HUES64 (cell line): ENCODE measurements around the gene FOXJ3.

Experiments used
- H3K27ac ChIP-seq: 2 replicates; pipeline ENCODE4 v1.7.0; 2013; ENCODE audit warnings: low read depth, low read length, inconsistent platforms
- H3K27me3 ChIP-seq: 2 replicates; pipeline ENCODE4 v1.6.1; 2013; ENCODE audit warnings: mild to moderate bottlenecking, low read length; ENCODE audit not compliant: insufficient read depth
- H3K36me3 ChIP-seq: 2 replicates; pipeline ENCODE4 v1.6.1; 2013; ENCODE audit warnings: mild to moderate bottlenecking, low read length; ENCODE audit not compliant: insufficient read depth
- H3K4me1 ChIP-seq: 2 replicates; pipeline ENCODE4 v1.6.1; 2013; ENCODE audit warnings: mild to moderate bottlenecking, low read length, moderate library complexity; ENCODE audit not compliant: insufficient read depth
- H3K4me3 ChIP-seq: 2 replicates; pipeline ENCODE4 v1.5.1; 2013; ENCODE audit warnings: mild to moderate bottlenecking, low read length, moderate library complexity
- H3K9ac ChIP-seq: 2 replicates; pipeline ENCODE4 v1.6.1; 2013; ENCODE audit warnings: mild to moderate bottlenecking, low read depth, low read length
- H3K9me3 ChIP-seq: 2 replicates; pipeline ENCODE4 v1.6.1; 2013; ENCODE audit warnings: low read depth, low read length; ENCODE audit not compliant: insufficient read depth
- whole genome bisulfite sequencing: fragments of 150-250, 120-280 bp; methylation state at CpG from one replicate; pipeline ENCODE4 v1.1.7; 2013; ENCODE audit warnings: missing lambda C conversion rate; 5-methylcytosine and 5-hydroxymethylcytosine counted together

FOXJ3 gene

GRCh38 chr1:42173961-42174735, 160.9 kb downstream of the FOXJ3 start:
- Histone ChIP-seq H3K36me3 (0 out of 2 replicates have a peak, but pooled peaks cover 5% of the 10 kb centered on the region), H3K27me3 (no peaks in the 10 kb centered on the region), H3K27ac (no peak overlapping the region), H3K9me3 (no peaks in the 10 kb centered on the region), H3K4me3 (no peak overlapping the region), H3K4me1 (peaks cover 7% of the 10 kb centered on the region; the same call in 1 of the 2 replicates), H3K9ac (no peak overlapping the region)
- 95% methylated on average over 6 of the region's 8 CpGs for WGBS

DNA sequence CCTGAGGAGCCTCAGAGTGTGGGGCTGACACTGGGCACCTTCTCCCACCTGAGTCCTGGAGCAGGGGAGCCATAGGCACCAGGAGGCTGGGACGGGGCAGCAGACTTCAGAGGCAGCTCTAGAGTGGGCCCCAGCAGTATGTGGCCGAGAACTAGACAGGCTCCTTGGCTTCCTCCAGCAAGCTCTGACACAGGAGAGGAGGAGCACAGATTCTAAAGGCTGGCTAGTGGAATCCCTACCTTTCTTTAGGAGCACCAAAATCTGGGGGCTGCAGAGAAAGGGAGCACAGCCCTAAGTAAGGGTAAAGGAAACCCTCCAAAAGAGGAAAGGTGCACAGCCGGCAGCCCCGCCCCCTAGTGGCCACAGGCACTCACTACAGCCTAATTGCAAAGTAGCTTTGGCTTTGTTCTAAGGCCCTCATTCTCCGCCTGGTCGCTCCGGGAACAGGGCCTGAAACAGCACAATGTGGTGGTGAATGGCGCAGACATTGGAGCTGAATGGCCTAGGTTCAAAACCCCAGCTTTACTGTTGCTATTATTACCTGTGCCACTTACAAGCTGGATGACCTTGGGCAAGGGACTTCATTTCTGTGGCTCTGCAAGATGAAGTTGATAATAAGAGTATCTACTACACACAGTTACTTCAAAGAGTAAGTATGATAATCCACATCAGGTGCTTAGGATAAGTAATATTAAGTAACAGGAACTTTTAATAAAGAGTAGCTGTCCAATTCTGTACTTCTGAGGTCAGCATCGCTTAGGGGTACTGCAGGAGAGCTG, 161.7 kb downstream of the FOXJ3 start:
- 52% methylated on average over 9 of the region's 9 CpGs for WGBS
- no peak overlapping the region for H3K4me3 ChIP-seq
- peaks cover 7% of the 10 kb centered on the region; the same call in 1 of the 2 replicates for H3K4me1 ChIP-seq
- no peaks in the 10 kb centered on the region for H3K27me3 ChIP-seq
- no peaks in the 10 kb centered on the region for H3K9me3 ChIP-seq
- H3K9ac ChIP-seq: no peak overlapping the region
- H3K27ac ChIP-seq: no peak overlapping the region
- no peaks in the 10 kb centered on the region for H3K36me3 ChIP-seq

DNA sequence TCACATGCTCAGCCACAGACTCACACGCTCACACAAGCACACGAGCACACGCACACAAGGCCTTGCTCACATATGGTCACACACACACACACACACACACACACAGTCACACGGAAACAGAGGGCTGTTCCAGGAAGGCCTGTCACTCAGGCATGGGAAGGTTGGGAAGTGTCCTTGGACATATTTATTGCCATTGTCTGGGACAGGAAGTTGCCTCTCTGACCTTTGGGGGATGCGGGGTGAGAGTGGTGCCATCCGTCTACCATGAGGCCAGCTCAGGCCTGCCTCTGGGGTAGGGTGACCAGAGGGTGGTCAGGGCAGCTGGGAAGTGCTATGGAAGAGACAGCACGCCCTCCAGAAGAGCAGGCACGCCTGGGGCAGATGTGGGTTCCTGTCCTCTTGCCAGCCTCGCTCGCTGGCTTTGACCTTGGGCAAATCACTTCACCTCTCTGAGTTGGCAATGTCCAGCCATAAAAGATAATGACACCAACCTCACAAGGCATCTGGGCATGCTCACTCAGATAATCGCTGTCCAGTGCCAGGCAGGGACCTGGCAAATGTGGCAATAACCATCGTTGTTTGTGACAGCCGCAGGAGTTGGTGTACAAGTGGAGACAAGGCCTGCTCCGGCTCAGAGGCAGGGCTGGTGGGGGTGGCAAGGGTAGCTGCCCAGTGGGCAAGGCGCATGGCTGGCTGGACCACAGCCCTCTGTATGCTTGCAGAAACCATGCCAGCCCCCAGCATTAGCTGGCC, 162.5 kb downstream of the FOXJ3 start:
- no peak overlapping the region for H3K9ac ChIP-seq
- no peak overlapping the region for H3K4me3 ChIP-seq
- no peaks in the 10 kb centered on the region for H3K27me3 ChIP-seq
- 89% methylated on average over 15 of the region's 15 CpGs for WGBS
- H3K36me3 ChIP-seq: no peaks in the 10 kb centered on the region
- H3K9me3 ChIP-seq: no peaks in the 10 kb centered on the region
- H3K27ac ChIP-seq: no peak overlapping the region
- H3K4me1 ChIP-seq: peaks cover 4% of the 10 kb centered on the region; the same call in 1 of the 2 replicates

- H3K4me1 ChIP-seq: peaks cover 4% of the 10 kb centered on the region; the same call in 1 of the 2 replicates
- no peak overlapping the region for H3K9ac ChIP-seq
- no peak overlapping the region for H3K27ac ChIP-seq
- H3K4me3 ChIP-seq: no peak overlapping the region
- H3K36me3 ChIP-seq: no peaks in the 10 kb centered on the region
- H3K9me3 ChIP-seq: no peaks in the 10 kb centered on the region
- H3K27me3 ChIP-seq: no peaks in the 10 kb centered on the region
- WGBS: 85% methylated on average over 5 of the region's 6 CpGs
These were observed 163.3 kb downstream of the FOXJ3 start for GRCh38 chr1:42171679-42172266.

- Histone ChIP-seq H3K4me1 (peaks cover 4% of the 10 kb centered on the region; the same call in 1 of the 2 replicates), H3K9ac (no peak overlapping the region), H3K4me3 (no peak overlapping the region), H3K27ac (no peak overlapping the region), H3K9me3 (no peaks in the 10 kb centered on the region), H3K27me3 (no peaks in the 10 kb centered on the region), H3K36me3 (no peaks in the 10 kb centered on the region)
- WGBS: 76% methylated on average over 16 of the region's 17 CpGs
These were observed 164.0 kb downstream of the FOXJ3 start for GRCh38 chr1:42170779-42171621.

DNA sequence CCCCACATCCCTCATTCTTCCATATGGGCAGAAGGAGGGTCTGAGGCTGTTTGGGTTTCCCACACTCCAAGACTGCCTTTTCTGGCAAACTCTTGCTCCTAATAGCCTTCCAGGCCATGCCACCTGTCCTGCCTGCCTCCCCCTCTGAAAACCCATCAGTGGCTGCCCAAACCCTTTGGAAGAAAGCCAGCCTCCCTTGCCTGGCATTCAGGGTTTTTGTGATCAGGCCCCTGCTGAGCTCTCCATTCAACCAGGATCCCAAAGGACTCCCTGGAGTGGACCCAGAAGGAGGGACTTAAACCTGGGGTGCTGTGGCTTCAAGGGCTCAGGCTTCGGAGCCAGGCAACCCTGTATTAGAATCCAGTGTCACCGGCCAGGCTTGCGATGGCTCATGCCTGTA, 166.3 kb downstream of the FOXJ3 start:
- H3K4me3 ChIP-seq: no peak overlapping the region
- no peaks in the 10 kb centered on the region for H3K27me3 ChIP-seq
- H3K4me1 ChIP-seq: peaks cover 4% of the 10 kb centered on the region; the same call in 1 of the 2 replicates
- no peak overlapping the region for H3K27ac ChIP-seq
- WGBS: 87% methylated on average over 3 of the region's 3 CpGs
- H3K36me3 ChIP-seq: no peaks in the 10 kb centered on the region
- H3K9me3 ChIP-seq: no peaks in the 10 kb centered on the region
- H3K9ac ChIP-seq: no peak overlapping the region

DNA sequence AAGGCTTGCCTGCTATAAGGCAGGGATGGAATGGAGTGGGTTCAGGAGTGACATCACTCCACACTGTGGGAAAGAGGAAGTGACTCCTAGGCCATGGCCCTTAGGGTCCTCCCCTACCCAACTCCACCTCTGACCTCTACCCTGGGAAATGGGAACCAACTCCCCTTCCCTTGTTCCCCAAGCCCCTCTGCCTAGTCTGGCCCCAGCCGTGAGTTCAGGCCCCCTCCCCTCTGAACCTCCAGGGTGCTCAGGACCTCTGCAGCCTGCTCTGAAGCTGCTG, 166.7 kb downstream of the FOXJ3 start:
- Histone ChIP-seq H3K9ac (no peak overlapping the region), H3K27ac (no peak overlapping the region)
- 88% methylated on average over 1 of the region's 1 CpG for WGBS

DNA sequence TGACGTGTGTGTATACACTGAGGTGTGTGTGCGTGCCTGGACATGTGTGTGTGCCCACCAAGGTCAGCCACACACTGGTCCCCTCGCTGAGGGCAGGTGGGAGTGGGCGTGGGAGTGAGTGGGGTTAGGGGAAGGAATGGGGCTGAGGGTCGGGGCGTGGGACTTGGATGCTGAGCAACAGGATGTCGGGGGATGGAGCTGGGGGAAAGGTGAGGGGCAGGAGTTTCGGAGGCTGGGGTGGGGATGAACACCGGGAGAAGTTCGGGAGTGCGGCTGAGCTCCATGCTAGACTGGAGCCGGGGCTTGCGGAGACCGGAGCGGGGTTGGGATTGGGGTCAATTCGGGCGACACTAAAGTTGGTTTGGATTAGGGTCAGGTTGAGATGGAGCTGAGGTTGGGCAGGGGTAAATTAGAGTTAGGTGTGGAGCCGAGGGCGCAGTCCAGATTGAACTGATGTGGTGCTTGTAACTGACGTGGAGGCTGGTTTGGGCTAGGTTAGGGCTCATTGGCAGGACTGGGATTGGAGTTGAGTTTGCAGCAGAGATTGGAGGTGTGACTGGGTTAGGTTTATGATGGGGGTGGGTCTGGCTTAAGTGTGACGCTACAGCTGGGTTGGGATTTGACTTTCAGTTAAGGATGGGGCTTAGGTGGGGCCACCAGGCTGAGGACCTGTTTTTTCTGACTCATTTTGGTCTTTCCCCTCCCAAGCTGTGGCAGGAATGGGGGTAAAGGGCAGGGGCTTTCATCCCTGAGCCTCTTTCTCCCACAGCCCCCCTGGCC, 167.2 kb downstream of the FOXJ3 start:
- Histone ChIP-seq H3K9ac (no peak overlapping the region), H3K27ac (no peak overlapping the region)
- 83% methylated on average over 21 of the region's 21 CpGs for WGBS

More for the DNA sequence above, 166.7 kb downstream of the FOXJ3 start:
- H3K4me3 ChIP-seq: no peak overlapping the region
- no peaks in the 10 kb centered on the region for H3K27me3 ChIP-seq
- no peaks in the 10 kb centered on the region for H3K36me3 ChIP-seq
- H3K4me1 ChIP-seq: peaks cover 4% of the 10 kb centered on the region; the same call in 1 of the 2 replicates
- H3K9me3 ChIP-seq: no peaks in the 10 kb centered on the region

DNA sequence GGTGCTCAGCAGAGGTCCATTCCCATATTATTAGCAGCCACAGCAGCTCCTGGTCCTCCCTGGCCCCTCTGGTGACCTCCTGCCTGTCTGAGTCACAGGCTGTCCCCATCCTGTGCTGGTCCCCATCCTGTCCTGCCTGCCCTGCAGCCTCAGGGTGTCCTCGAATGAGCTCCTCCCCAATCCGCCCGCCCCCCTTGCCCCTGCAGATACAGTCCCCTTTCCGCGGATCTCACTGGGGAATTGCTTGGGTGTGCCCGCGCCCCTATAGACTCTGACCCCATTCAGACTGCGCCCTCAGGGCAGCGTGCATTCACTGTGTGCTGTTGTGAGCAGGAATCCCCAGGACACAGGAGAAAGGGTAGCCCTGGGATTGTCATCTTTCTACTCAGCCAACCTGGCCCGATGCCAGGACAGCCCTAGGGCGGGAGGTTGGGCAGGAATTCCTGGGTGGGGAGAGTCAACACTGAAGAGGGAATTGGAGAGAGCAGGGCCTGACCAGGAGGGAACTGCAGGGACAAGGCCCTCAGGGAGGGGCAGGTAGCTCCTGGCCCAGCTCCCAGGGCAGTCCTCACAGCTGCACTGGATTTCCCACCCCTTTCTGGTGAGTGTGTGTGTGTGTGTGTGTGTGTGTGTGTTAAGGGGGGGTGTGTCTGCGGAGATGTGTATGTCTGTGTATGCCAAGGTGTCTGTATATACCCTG, 169.4 kb downstream of the FOXJ3 start:
- Histone ChIP-seq H3K27ac (no peak overlapping the region), H3K36me3 (no peaks in the 10 kb centered on the region), H3K27me3 (no peaks in the 10 kb centered on the region), H3K9me3 (no peaks in the 10 kb centered on the region), H3K9ac (no peak overlapping the region), H3K4me3 (no peak overlapping the region), H3K4me1 (peaks cover under 1% of the 10 kb centered on the region; the same call in 1 of the 2 replicates)
- 52% methylated on average over 12 of the region's 12 CpGs for WGBS

More for the DNA sequence above, 167.2 kb downstream of the FOXJ3 start:
- H3K9me3 ChIP-seq: no peaks in the 10 kb centered on the region
- no peaks in the 10 kb centered on the region for H3K36me3 ChIP-seq
- peaks cover 4% of the 10 kb centered on the region; the same call in 1 of the 2 replicates for H3K4me1 ChIP-seq
- H3K4me3 ChIP-seq: no peak overlapping the region
- no peaks in the 10 kb centered on the region for H3K27me3 ChIP-seq
